ENCODE data around the gene BICRA.

The BICRA gene

GRCh38 chr19:47643281-47643680, 34.3 kb downstream of the BICRA start:
- Histone ChIP-seq H2AFZ (no peak overlapping the region), H3K27me3 (ENCODE audit: control insufficient read depth, insufficient read depth, low read length) (no peaks in the 10 kb centered on the region), H3K9ac (no peak overlapping the region), H3K9me3 (ENCODE audit: control insufficient read depth, low read length) (no peaks in the 10 kb centered on the region), H3K4me1 (peaks cover 7% of the 10 kb centered on the region), H3K4me3 (ENCODE audit: low read depth, low read length) (no peak overlapping the region), H3K27ac (no peak overlapping the region), H3K4me2 (ENCODE audit: low read length) (no peak overlapping the region), H3K79me2 (peaks cover 44% of the 10 kb centered on the region), H3K36me3 (ENCODE audit: control insufficient read depth, insufficient read depth, low read length) (no peaks in the 10 kb centered on the region)
- no peak for TF ChIP-seq CTCF (IDR thresholded peaks at IDR 0.05)

GRCh38 chr19:47644199-47644598, 35.3 kb downstream of the BICRA start:
- Histone ChIP-seq H2AFZ (no peak overlapping the region), H3K36me3 (ENCODE audit: control insufficient read depth, insufficient read depth, low read length) (no peaks in the 10 kb centered on the region), H3K9ac (no peak overlapping the region), H3K4me3 (ENCODE audit: low read depth, low read length) (no peak overlapping the region), H3K79me2 (peaks cover 40% of the 10 kb centered on the region), H3K27ac (no peak overlapping the region), H3K27me3 (ENCODE audit: control insufficient read depth, insufficient read depth, low read length) (no peaks in the 10 kb centered on the region), H3K9me3 (ENCODE audit: control insufficient read depth, low read length) (no peaks in the 10 kb centered on the region), H3K4me2 (ENCODE audit: low read length) (no peak overlapping the region), H3K4me1 (peaks cover 8% of the 10 kb centered on the region)
- TF ChIP-seq CTCF (IDR thresholded peaks at IDR 0.05), result no peak

GRCh38 chr19:47644743-47645482, 36.0 kb downstream of the BICRA start:
- Histone ChIP-seq H3K79me2 (peaks cover 43% of the 10 kb centered on the region), H3K9me3 (ENCODE audit: control insufficient read depth, low read length) (no peaks in the 10 kb centered on the region), H3K4me1 (peaks cover 8% of the 10 kb centered on the region), H3K27ac (peak overlapping the region; percentile 13), H3K36me3 (ENCODE audit: control insufficient read depth, insufficient read depth, low read length) (no peaks in the 10 kb centered on the region), H2AFZ (no peak overlapping the region), H3K27me3 (ENCODE audit: control insufficient read depth, insufficient read depth, low read length) (no peaks in the 10 kb centered on the region), H3K4me3 (ENCODE audit: low read depth, low read length) (no peak overlapping the region), H3K9ac (no peak overlapping the region), H3K4me2 (ENCODE audit: low read length) (no peak overlapping the region)
- no peak for TF ChIP-seq CTCF (IDR thresholded peaks at IDR 0.05)

GRCh38 chr19:47646924-47647323, 38.0 kb downstream of the BICRA start:
- no peaks in the 10 kb centered on the region for H3K9me3 ChIP-seq (ENCODE audit: control insufficient read depth, low read length)
- H3K4me3 ChIP-seq (ENCODE audit: low read depth, low read length), result no peak overlapping the region
- no peak overlapping the region for H3K4me2 ChIP-seq (ENCODE audit: low read length)
- H3K36me3 ChIP-seq (ENCODE audit: control insufficient read depth, insufficient read depth, low read length), result no peaks in the 10 kb centered on the region
- peaks cover 8% of the 10 kb centered on the region for H3K4me1 ChIP-seq
- peaks cover 54% of the 10 kb centered on the region for H3K79me2 ChIP-seq
- H3K27me3 ChIP-seq (ENCODE audit: control insufficient read depth, insufficient read depth, low read length), result no peaks in the 10 kb centered on the region
- no peak overlapping the region for H3K27ac ChIP-seq
- no peak overlapping the region for H2AFZ ChIP-seq
- H3K9ac ChIP-seq, result no peak overlapping the region
- no peak for TF ChIP-seq CTCF (IDR thresholded peaks at IDR 0.05)

- Histone ChIP-seq H3K36me3 (ENCODE audit: control insufficient read depth, insufficient read depth, low read length) (no peaks in the 10 kb centered on the region), H3K27ac (no peak overlapping the region), H3K9me3 (ENCODE audit: control insufficient read depth, low read length) (no peaks in the 10 kb centered on the region), H3K4me1 (peaks cover 8% of the 10 kb centered on the region), H3K4me2 (ENCODE audit: low read length) (no peak overlapping the region), H3K9ac (no peak overlapping the region), H3K79me2 (peaks cover 57% of the 10 kb centered on the region), H2AFZ (no peak overlapping the region), H3K27me3 (ENCODE audit: control insufficient read depth, insufficient read depth, low read length) (no peaks in the 10 kb centered on the region), H3K4me3 (ENCODE audit: low read depth, low read length) (no peak overlapping the region)
- TF ChIP-seq CTCF (IDR thresholded peaks at IDR 0.05), result no peak
These were observed 40.7 kb downstream of the BICRA start for GRCh38 chr19:47649588-47649987.
